Measurements from ENCODE around the gene PAX5. TPM values are rescaled to one million over a fixed set of nuclear protein-coding genes. Genes with fewer than 3 reads are reported as not detected.

Gene PAX5
- total RNA-seq, 4 donors from 2014 or later, result not detected

DNA sequence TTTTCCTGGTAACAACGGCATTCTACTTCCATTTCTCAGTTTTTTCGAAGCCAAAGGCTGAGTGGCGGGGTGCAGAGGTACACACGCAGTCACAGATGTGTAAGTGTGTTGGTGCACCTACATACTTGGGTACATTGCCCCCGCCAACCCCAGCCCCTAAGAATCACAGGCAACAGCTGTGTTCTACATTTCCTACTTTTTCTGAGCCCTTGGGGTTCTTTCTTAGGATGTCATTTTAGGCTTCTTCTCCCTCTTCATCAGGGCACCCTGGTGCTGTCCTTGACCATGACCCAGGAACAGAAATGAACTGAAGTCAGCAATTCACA lies 104.8 kb downstream of the PAX5 start:
- Histone ChIP-seq H3K27me3 (no peaks in the 10 kb centered on the region), H3K4me3 (no peak overlapping the region), H3K27ac (no peak overlapping the region), H3K9me3 (peaks cover 0 to 7% (median 0%) of the 10 kb centered on the region in 4 donors), H3K36me3 (no peaks in the 10 kb centered on the region), H3K4me1 (no peaks in the 10 kb centered on the region)
- 89 to 90% methylated on average over 5 of the region's 5 CpGs for whole genome bisulfite sequencing, 2 donors
- DNase-seq (ENCODE audit: low spot score in 2 of 2), result no peak
- TF ChIP-seq POLR2A (IDR thresholded peaks at IDR 0.05), result no peak
- TF ChIP-seq, protein P1, sequence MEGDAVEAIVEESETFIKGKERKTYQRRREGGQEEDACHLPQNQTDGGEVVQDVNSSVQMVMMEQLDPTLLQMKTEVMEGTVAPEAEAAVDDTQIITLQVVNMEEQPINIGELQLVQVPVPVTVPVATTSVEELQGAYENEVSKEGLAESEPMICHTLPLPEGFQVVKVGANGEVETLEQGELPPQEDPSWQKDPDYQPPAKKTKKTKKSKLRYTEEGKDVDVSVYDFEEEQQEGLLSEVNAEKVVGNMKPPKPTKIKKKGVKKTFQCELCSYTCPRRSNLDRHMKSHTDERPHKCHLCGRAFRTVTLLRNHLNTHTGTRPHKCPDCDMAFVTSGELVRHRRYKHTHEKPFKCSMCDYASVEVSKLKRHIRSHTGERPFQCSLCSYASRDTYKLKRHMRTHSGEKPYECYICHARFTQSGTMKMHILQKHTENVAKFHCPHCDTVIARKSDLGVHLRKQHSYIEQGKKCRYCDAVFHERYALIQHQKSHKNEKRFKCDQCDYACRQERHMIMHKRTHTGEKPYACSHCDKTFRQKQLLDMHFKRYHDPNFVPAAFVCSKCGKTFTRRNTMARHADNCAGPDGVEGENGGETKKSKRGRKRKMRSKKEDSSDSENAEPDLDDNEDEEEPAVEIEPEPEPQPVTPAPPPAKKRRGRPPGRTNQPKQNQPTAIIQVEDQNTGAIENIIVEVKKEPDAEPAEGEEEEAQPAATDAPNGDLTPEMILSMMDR (IDR thresholded peaks at IDR 0.05), result no peak
- TF ChIP-seq EP300 (IDR thresholded peaks at IDR 0.05), result no peak

GRCh38 chr9:36928670-36929349 lies 105.3 kb downstream of the PAX5 start:
- Histone ChIP-seq H3K27me3 (no peaks in the 10 kb centered on the region), H3K4me1 (no peaks in the 10 kb centered on the region)
- 24 to 25% methylated on average over 3 of the region's 3 CpGs for WGBS, 2 donors

GRCh38 chr9:36928210-36928609 lies 105.9 kb downstream of the PAX5 start:
- no peak overlapping the region for H3K27ac ChIP-seq
- peaks cover 0 to 7% (median 0%) of the 10 kb centered on the region in 4 donors for H3K9me3 ChIP-seq
- no peaks in the 10 kb centered on the region for H3K36me3 ChIP-seq
- DNase-seq (ENCODE audit: low spot score in 2 of 2), result no peak
- no peaks in the 10 kb centered on the region for H3K27me3 ChIP-seq
- WGBS, 2 donors, result 89 to 92% methylated on average over 2 of the region's 2 CpGs
- no peaks in the 10 kb centered on the region for H3K4me1 ChIP-seq
- no peak for TF ChIP-seq POLR2A (IDR thresholded peaks at IDR 0.05)
- no peak for TF ChIP-seq EP300 (IDR thresholded peaks at IDR 0.05)
- TF ChIP-seq, protein P1 (IDR thresholded peaks at IDR 0.05), result no peak
- H3K4me3 ChIP-seq, result no peak overlapping the region

More at GRCh38 chr9:36928670-36929349, 105.3 kb downstream of the PAX5 start:
- no peak overlapping the region for H3K27ac ChIP-seq
- no peaks in the 10 kb centered on the region for H3K36me3 ChIP-seq
- no peak for DNase-seq (ENCODE audit: low spot score in 2 of 2)
- no peak overlapping the region for H3K4me3 ChIP-seq
- H3K9me3 ChIP-seq, result peaks cover 0 to 7% (median 0%) of the 10 kb centered on the region in 4 donors
- TF ChIP-seq POLR2A (IDR thresholded peaks at IDR 0.05), result no peak
- no peak for TF ChIP-seq EP300 (IDR thresholded peaks at IDR 0.05)

GRCh38 chr9:36924757-36925432 lies 109.2 kb downstream of the PAX5 start:
- Histone ChIP-seq H3K9me3 (no peaks in the 10 kb centered on the region), H3K27ac (no peak overlapping the region), H3K27me3 (no peaks in the 10 kb centered on the region), H3K4me1 (no peaks in the 10 kb centered on the region), H3K36me3 (no peaks in the 10 kb centered on the region), H3K4me3 (no peak overlapping the region)
- WGBS, 2 donors, result 41 to 61% methylated on average over 3 to 4 of the region's 4 CpGs
- no peak for DNase-seq (ENCODE audit: low spot score in 2 of 2)
- TF ChIP-seq, protein P1 (IDR thresholded peaks at IDR 0.05), result no peak
- TF ChIP-seq POLR2A (IDR thresholded peaks at IDR 0.05) (no peak), EP300 (IDR thresholded peaks at IDR 0.05) (no peak)

GRCh38 chr9:36924071-36924470 lies 110.0 kb downstream of the PAX5 start:
- TF ChIP-seq POLR2A (IDR thresholded peaks at IDR 0.05) (no peak), EP300 (IDR thresholded peaks at IDR 0.05) (no peak)
- TF ChIP-seq, protein P1 (IDR thresholded peaks at IDR 0.05), result no peak
- Histone ChIP-seq H3K27ac (no peak overlapping the region), H3K9me3 (peaks cover 0 to 5% (median 0%) of the 10 kb centered on the region in 4 donors), H3K36me3 (no peaks in the 10 kb centered on the region), H3K27me3 (no peaks in the 10 kb centered on the region), H3K4me3 (no peak overlapping the region), H3K4me1 (no peaks in the 10 kb centered on the region)
- DNase-seq (ENCODE audit: low spot score in 2 of 2), result no peak
- 73 to 89% methylated on average over 4 of the region's 4 CpGs for WGBS, 2 donors
